Sigmoid colon (tissue), 4 donors: Measurements from ENCODE around the gene UBTD1.

Experiments used
- EP300 ChIP-seq, 4 donors: sonication (generic); formaldehyde crosslinking; IDR thresholded peaks; one replicate each; pipeline ENCODE4 v1.6.1; 2017; ENCODE audit warnings: antibody characterized with exemption in 4 of 4
- POLR2A ChIP-seq, 2 donors: fragments of 450-650 bp; IDR thresholded peaks; one replicate each; pipeline ENCODE4 v1.6.1; 2016; ENCODE audit warnings: antibody characterized with exemption in 2 of 2, mild to moderate bottlenecking in 2 of 2, moderate library complexity in 2 of 2
- TF ChIP-seq, protein P1 (sequence below), 4 experiments: fragments of 450-650 bp in 3 of 4; fragments of 200-600 bp in 1 of 4; IDR thresholded peaks; one replicate each; pipeline ENCODE4 v1.5.1; 2016 to 2019; ENCODE audit warnings: antibody characterized with exemption in 4 of 4, mild to moderate bottlenecking in 3 of 4, moderate library complexity in 2 of 4

DNA sequence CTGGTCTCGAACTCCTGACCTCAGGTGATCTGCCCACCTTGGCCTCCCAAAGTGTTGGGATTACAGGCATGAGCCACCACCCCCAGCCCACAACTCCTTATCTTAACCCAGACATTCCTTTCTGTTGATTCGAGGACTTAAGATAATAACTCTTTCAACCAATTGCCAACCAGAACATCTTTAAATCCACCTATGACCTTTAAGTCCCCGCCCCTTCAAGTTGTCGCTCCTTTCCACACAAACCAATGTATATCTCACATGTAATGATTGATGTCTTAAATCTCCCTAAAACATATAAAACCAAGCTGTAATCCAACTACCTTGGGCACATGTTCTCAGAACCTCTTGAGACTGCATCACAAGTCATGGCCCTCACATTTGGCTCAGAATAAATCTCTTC, 66.1 kb downstream of the UBTD1 start:
- TF ChIP-seq EP300 (IDR thresholded peaks at IDR 0.05) (no peak), POLR2A (IDR thresholded peaks at IDR 0.05) (no peak)
- TF ChIP-seq, protein P1, sequence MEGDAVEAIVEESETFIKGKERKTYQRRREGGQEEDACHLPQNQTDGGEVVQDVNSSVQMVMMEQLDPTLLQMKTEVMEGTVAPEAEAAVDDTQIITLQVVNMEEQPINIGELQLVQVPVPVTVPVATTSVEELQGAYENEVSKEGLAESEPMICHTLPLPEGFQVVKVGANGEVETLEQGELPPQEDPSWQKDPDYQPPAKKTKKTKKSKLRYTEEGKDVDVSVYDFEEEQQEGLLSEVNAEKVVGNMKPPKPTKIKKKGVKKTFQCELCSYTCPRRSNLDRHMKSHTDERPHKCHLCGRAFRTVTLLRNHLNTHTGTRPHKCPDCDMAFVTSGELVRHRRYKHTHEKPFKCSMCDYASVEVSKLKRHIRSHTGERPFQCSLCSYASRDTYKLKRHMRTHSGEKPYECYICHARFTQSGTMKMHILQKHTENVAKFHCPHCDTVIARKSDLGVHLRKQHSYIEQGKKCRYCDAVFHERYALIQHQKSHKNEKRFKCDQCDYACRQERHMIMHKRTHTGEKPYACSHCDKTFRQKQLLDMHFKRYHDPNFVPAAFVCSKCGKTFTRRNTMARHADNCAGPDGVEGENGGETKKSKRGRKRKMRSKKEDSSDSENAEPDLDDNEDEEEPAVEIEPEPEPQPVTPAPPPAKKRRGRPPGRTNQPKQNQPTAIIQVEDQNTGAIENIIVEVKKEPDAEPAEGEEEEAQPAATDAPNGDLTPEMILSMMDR (IDR thresholded peaks at IDR 0.05): no peak
